SK-N-SH treated with all-trans-retinoic acid at 6 μM for 48 hours (cell line): ENCODE results near the gene GRIK2.
A peak's percentile ranks its signal among the peaks of the same experiment; 100 is the strongest.

Experiments
- ATAC-seq: fragments of 200-7000 bp; cut with Tn5 transposase; 3 replicates; pipeline ENCODE4 v1.9.1; 2020; ENCODE audit warnings: mild to moderate bottlenecking, moderate library complexity
- CREB5 ChIP-seq: fragments of 250-450 bp; sonication (Bioruptor Pico); IDR thresholded peaks from 2 replicates; pipeline ENCODE4 v1.5.1; 2020; ENCODE audit warnings: low read depth, mild to moderate bottlenecking, moderate library complexity
- CSDC2 ChIP-seq: fragments of 250-450 bp; sonication (Bioruptor Pico); IDR thresholded peaks from 2 replicates; pipeline ENCODE4 v1.5.0; 2020; ENCODE audit warnings: mild to moderate bottlenecking, moderate library complexity
- GLIS3 ChIP-seq: fragments of 250-450 bp; sonication (Bioruptor Pico); IDR thresholded peaks from 2 replicates; pipeline ENCODE4 v1.5.0; 2020; ENCODE audit warnings: mild to moderate bottlenecking, moderate library complexity
- ISL1 ChIP-seq: fragments of 250-450 bp; sonication (Bioruptor Pico); IDR thresholded peaks from 2 replicates; pipeline ENCODE4 v2.1.2; 2022; ENCODE audit warnings: mild to moderate bottlenecking, moderate library complexity
- PPARA ChIP-seq: fragments of 250-450 bp; sonication (Bioruptor Pico); IDR thresholded peaks from 2 replicates; pipeline ENCODE4 v1.5.0; 2020; ENCODE audit warnings: mild to moderate bottlenecking, borderline replicate concordance
- RARB ChIP-seq: fragments of 250-450 bp; sonication (Bioruptor Pico); IDR thresholded peaks from 2 replicates; pipeline ENCODE4 v1.8.0; 2021; ENCODE audit warnings: mild to moderate bottlenecking, moderate library complexity
- SNAI2 ChIP-seq: fragments of 250-450 bp; sonication (Bioruptor Pico); IDR thresholded peaks from 2 replicates; pipeline ENCODE4 v1.5.0; 2020; ENCODE audit warnings: mild to moderate bottlenecking, moderate library complexity
- TOX ChIP-seq: fragments of 250-450 bp; sonication (Bioruptor Pico); IDR thresholded peaks from 2 replicates; pipeline ENCODE4 v1.8.0; 2021; ENCODE audit warnings: mild to moderate bottlenecking, moderate library complexity, borderline replicate concordance
- ZNF565 ChIP-seq: fragments of 450-650 bp; formaldehyde crosslinking; conservative IDR thresholded peaks from 2 replicates; pipeline ENCODE4 v1.5.0; 2020; ENCODE audit warnings: low read depth, mild to moderate bottlenecking, moderate library complexity
- ZNF70 ChIP-seq: fragments of 450-650 bp; formaldehyde crosslinking; IDR thresholded peaks from 2 replicates; pipeline ENCODE4 v1.5.0; 2020; ENCODE audit warnings: mild to moderate bottlenecking, moderate library complexity
- TF ChIP-seq, protein P1 (sequence below): fragments of 250-450 bp; sonication (Bioruptor Pico); IDR thresholded peaks from 2 replicates; pipeline ENCODE4 v1.8.0; 2021; ENCODE audit warnings: low read depth, mild to moderate bottlenecking, moderate library complexity, borderline replicate concordance
- TF ChIP-seq, protein P2 (sequence below): fragments of 250-450 bp; sonication (Bioruptor Pico); IDR thresholded peaks from 2 replicates; pipeline ENCODE4 v1.8.0; 2020; ENCODE audit warnings: mild to moderate bottlenecking, moderate library complexity, borderline replicate concordance
- TF ChIP-seq, protein P3 (sequence below): fragments of 250-450 bp; sonication (Bioruptor Pico); IDR thresholded peaks from 2 replicates; pipeline ENCODE4 v1.5.1; 2021; ENCODE audit warnings: mild to moderate bottlenecking, moderate library complexity

The GRIK2 gene

GRCh38 chr6:101539510-101540245 lies 146.2 kb downstream of the GRIK2 start:
- peak; percentile 67 for ATAC-seq
- TF ChIP-seq SNAI2 (CRISPR knock-in tag) = no peak
- TF ChIP-seq ZNF565 (CRISPR knock-in tag) = no peak
- TF ChIP-seq, protein P1, sequence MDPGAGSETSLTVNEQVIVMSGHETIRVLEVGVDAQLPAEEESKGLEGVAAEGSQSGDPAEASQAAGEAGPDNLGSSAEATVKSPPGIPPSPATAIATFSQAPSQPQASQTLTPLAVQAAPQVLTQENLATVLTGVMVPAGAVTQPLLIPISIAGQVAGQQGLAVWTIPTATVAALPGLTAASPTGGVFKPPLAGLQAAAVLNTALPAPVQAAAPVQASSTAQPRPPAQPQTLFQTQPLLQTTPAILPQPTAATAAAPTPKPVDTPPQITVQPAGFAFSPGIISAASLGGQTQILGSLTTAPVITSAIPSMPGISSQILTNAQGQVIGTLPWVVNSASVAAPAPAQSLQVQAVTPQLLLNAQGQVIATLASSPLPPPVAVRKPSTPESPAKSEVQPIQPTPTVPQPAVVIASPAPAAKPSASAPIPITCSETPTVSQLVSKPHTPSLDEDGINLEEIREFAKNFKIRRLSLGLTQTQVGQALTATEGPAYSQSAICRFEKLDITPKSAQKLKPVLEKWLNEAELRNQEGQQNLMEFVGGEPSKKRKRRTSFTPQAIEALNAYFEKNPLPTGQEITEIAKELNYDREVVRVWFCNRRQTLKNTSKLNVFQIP = no peak
- TF ChIP-seq, protein P2, sequence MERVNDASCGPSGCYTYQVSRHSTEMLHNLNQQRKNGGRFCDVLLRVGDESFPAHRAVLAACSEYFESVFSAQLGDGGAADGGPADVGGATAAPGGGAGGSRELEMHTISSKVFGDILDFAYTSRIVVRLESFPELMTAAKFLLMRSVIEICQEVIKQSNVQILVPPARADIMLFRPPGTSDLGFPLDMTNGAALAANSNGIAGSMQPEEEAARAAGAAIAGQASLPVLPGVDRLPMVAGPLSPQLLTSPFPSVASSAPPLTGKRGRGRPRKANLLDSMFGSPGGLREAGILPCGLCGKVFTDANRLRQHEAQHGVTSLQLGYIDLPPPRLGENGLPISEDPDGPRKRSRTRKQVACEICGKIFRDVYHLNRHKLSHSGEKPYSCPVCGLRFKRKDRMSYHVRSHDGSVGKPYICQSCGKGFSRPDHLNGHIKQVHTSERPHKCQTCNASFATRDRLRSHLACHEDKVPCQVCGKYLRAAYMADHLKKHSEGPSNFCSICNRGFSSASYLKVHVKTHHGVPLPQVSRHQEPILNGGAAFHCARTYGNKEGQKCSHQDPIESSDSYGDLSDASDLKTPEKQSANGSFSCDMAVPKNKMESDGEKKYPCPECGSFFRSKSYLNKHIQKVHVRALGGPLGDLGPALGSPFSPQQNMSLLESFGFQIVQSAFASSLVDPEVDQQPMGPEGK (CRISPR knock-in tag) = no peak
- peak; percentile 73 for TF ChIP-seq ISL1 (CRISPR knock-in tag)

- no peak for ATAC-seq
- no peak for TF ChIP-seq CREB5 (CRISPR knock-in tag)
Measured at GRCh38 chr6:101541894-101542293, 148.4 kb downstream of the GRIK2 start.

- TF ChIP-seq RARB (no peak), CSDC2 (CRISPR knock-in tag) (no peak), SNAI2 (CRISPR knock-in tag) (no peak)
- ATAC-seq = no peak
Measured at GRCh38 chr6:101543796-101544195, 150.3 kb downstream of the GRIK2 start.

DNA sequence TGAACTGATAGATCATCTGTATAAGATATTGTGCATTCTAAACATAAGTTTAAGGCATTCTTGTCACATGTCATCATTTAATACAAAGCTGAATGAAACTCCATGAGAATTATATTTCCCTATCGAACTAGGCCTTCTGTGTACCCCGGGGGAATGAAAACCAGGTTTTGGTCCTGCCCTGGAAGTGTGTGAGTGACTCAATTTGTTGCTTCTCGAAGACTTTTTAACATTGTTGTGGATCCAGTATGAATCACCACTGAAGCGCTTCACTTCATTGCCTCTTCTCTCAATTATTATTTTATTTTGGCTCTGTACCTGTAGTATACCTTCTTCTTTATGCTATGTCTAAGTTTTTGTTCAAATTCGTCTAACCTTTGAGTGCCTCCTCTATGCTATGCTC lies 150.8 kb downstream of the GRIK2 start:
- no peak for TF ChIP-seq TOX
- peak; percentile 33; the same call in 1 of the 3 replicates for ATAC-seq

- ATAC-seq = peak; percentile 28; the same call in 1 of the 3 replicates
- TF ChIP-seq, protein P1 = no peak
- TF ChIP-seq, protein P2 (CRISPR knock-in tag) = no peak
- TF ChIP-seq RARB (no peak), GLIS3 (CRISPR knock-in tag) (no peak)
- TF ChIP-seq, protein P3, sequence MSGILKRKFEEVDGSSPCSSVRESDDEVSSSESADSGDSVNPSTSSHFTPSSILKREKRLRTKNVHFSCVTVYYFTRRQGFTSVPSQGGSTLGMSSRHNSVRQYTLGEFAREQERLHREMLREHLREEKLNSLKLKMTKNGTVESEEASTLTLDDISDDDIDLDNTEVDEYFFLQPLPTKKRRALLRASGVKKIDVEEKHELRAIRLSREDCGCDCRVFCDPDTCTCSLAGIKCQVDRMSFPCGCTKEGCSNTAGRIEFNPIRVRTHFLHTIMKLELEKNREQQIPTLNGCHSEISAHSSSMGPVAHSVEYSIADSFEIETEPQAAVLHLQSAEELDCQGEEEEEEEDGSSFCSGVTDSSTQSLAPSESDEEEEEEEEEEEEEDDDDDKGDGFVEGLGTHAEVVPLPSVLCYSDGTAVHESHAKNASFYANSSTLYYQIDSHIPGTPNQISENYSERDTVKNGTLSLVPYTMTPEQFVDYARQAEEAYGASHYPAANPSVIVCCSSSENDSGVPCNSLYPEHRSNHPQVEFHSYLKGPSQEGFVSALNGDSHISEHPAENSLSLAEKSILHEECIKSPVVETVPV = no peak
Measured at GRCh38 chr6:101545191-101545590, 151.7 kb downstream of the GRIK2 start.

DNA sequence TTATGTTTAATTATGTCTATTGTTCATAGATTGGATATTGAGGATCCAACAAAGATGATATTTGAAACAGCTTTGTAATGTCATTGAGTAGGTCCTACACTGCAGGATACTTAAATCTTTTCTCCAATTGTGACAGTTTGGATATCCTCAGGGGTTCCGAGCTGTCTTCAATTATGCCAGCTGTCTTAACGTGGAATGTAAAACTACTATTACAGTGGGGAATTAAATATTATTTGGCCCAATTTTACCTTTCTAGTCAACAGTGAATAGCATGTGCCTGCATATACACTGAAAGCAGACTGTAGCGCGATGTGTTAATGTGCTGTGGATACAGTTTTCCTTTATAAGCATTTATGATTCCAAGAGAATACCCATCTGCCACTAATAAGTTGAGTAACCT lies 156.9 kb downstream of the GRIK2 start:
- no peak for ATAC-seq
- TF ChIP-seq TOX (no peak), SNAI2 (CRISPR knock-in tag) (no peak), PPARA (CRISPR knock-in tag) (no peak), ZNF70 (CRISPR knock-in tag) (no peak)
